Activated CD4-positive, CD25-positive, alpha-beta regulatory T cell treated with anti-CD3 and anti-CD28 coated beads, Interleukin-2, amount 50 U/mL, for 24 hours (primary cell): ENCODE results near the gene DUSP1.

Experiments
- ATAC-seq, 2 donors: fragments of 150-1000 bp; cut with Tn5 transposase; one replicate each; pipeline ENCODE4 v1.10.0; 2021; ENCODE audit warnings: mild to moderate bottlenecking in 1 of 2, moderate library complexity in 1 of 2

DUSP1 gene

GRCh38 chr5:172762214-172763119 lies 8.5 kb downstream of the DUSP1 start:
- ATAC-seq: no peak

GRCh38 chr5:172760959-172761358 lies 10.0 kb downstream of the DUSP1 start:
- no peak for ATAC-seq

GRCh38 chr5:172760136-172760535 lies 10.9 kb downstream of the DUSP1 start:
- ATAC-seq: no peak

GRCh38 chr5:172758834-172759149 lies 12.2 kb downstream of the DUSP1 start:
- no peak for ATAC-seq

- ATAC-seq: peak in 1 of 2 donors; percentile 13
These were observed 12.7 kb downstream of the DUSP1 start for GRCh38 chr5:172758077-172758833.

GRCh38 chr5:172757394-172758010 lies 13.5 kb downstream of the DUSP1 start:
- no peak for ATAC-seq

GRCh38 chr5:172756764-172757393 lies 14.1 kb downstream of the DUSP1 start:
- no peak for ATAC-seq

- ATAC-seq: no peak
These were observed 16.2 kb downstream of the DUSP1 start for GRCh38 chr5:172754596-172755356.

GRCh38 chr5:172753101-172753500 lies 17.9 kb downstream of the DUSP1 start:
- ATAC-seq: no peak

GRCh38 chr5:172751761-172752510 lies 19.1 kb downstream of the DUSP1 start:
- no peak for ATAC-seq

GRCh38 chr5:172749881-172750633 lies 20.9 kb downstream of the DUSP1 start:
- no peak for ATAC-seq

GRCh38 chr5:172749076-172749475 lies 21.9 kb downstream of the DUSP1 start:
- no peak for ATAC-seq

- ATAC-seq: no peak
These were observed 22.6 kb downstream of the DUSP1 start for GRCh38 chr5:172748341-172748843.

GRCh38 chr5:172747471-172747870 lies 23.5 kb downstream of the DUSP1 start:
- no peak for ATAC-seq

GRCh38 chr5:172746725-172747124 lies 24.3 kb downstream of the DUSP1 start:
- no peak for ATAC-seq

- ATAC-seq: no peak
These were observed 25.2 kb downstream of the DUSP1 start for GRCh38 chr5:172745838-172746237.

- ATAC-seq: no peak
These were observed 25.6 kb downstream of the DUSP1 start for GRCh38 chr5:172745406-172745805.

GRCh38 chr5:172744123-172745104 lies 26.6 kb downstream of the DUSP1 start:
- ATAC-seq: no peak
